GM18909 (cell line): ENCODE measurements around the gene ZCCHC10.

Experiments used
- ATAC-seq: cut with Tn5 transposase; IDR thresholded peaks from one replicate; pipeline ENCODE4 v1.9.1; 2021; ENCODE audit warnings: mild to moderate bottlenecking; ENCODE audit not compliant: unreplicated experiment, poor library complexity

Gene ZCCHC10

DNA sequence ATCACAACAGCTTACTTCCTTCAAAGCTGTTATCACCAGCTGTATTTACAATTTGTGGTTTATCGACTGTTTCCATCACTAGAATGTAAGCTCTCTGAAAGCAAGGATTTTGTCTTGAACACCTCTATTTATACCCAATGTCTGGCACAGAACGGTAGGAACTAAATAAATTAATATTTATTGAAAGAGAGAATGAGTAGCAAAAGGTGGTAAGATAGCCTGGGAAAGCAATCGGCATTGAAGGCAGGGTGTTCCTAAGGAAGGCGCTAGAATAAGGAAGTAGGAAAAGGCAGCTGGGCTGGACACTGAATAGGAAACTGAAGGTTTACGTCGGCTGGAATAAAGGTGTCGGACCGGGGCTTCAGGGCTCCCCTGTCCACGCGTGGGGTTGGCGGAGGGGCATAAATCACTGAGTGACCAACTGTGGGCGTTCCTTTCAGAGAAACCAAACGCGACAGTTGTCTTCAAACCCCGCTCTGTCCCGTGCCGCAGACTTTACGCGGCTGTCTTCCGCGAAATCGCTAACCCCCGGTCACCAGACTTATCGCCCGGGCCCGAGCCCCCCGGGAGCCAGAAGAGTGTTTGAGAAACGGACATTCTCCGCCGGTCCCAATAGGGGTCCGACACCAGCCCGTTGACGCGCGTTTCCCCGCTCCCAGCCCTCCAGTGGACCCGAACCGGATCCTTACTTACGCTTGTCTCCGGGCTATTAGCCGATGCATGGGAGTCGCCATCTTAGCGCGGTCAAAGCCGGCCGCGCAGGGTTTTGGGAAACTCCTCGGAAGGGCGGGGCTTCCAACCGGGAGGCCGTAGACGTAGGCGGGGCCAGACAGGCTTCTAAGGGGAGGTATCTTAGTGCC lies at the start of gene ZCCHC10:
Gene ZCCHC10 (minus strand): TSS at position 746 of the 860 bp plus-strand sequence. CDS start 12 bp downstream, at position 734.
- ATAC-seq, result peak; percentile 97

DNA sequence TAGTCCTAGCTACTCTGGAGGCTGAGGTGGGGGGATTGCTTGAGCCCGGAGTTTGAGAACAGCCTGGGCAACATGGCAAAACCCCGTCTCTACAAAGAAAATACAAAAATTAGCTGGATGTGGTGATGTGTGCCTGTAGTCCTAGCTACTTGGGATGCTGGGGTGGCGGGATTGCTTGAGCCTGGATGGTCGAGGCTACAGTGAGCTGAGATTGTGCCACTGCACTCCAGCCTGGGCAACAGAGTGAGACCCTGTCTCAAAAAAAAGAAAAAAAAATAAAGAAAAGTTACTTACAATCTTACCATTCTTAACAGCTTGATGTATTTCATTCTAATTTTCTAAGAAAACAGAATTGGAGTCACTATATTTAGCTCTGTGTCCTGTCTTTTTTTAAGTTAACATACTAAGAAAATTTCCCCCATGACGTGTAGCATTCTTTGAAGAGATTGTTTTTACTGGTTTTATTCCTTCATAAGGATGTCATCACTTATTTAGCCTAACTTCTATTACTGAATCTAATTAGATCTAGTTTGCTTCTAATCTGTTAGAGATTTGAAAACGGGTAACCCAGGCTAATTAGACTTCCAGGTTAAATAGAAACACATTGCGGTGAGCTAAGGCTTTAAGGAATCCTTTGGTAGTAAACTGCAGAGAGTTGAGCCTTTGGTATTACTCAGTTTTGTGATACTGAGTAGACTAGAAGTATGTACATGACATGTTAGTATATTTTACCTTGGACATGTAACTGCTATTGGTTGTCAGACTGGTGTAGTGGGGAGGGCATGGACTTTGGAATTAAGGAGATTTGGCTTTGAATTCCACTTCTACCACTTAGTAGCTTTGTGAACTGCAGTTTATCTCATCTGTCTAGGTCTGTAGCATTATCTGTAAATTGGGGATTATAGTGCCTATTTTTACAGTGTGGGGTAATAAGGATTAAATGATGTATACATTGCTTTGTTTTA lies 49.5 kb upstream of the ZCCHC10 start:
- no peak for ATAC-seq

DNA sequence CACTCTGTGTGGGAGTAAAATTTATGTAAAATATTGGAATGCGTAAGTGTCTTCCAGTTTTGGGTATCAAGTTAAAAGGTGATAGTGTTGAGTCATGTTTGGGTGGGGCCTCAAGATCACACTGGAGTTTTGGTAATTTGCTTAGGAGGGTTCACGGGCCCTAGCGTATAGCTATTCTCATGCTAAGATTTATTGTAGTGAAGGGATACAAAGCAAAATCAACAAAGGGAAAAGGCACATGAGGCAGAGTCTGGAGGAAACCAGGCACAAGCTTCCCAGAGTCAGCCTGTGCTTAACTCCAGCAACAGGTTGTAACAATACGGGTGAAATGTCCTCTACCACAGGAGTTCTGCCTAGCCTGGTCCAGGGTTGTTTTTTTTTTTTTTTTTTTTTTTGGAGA lies 45.7 kb upstream of the ZCCHC10 start:
- ATAC-seq, result no peak

DNA sequence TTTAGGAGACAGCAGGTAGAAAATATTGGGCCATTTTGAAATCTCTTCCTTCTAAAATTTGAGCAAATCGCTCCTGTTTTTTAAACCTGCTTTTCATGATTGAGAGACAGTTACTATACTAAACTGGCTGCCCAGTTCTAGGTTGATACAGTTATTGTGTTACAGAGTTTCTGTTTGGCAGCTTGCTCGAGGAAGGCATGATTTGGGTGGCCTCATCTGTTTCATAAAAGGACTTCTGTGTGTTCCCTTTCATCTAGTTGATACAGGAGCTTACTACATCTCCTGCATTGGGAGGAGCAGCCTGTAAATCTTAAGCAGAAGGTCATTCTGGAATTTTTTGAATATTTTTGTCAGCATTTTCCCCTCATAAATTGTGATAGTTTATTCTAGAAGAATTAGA lies 39.7 kb upstream of the ZCCHC10 start:
- ATAC-seq, result no peak

DNA sequence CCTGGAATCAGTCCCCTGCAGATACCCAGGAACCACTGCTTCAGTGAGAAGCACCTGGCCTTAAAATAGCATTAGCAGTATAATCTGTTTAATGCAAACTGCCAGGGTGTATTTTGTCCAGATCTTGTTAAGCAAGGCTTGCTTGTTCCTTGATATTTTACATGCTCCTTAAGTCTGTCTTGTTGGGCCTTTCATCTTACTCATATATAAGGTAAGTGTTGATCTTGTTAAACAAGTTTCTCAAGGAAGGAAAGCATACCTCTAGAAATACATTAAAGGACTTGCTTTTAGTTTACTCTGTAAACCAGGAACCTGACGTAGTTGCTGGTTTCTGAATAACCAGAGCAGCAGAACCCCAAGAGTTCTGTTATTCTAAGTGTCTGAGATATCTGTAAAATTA lies 39.1 kb upstream of the ZCCHC10 start:
- ATAC-seq, result no peak

DNA sequence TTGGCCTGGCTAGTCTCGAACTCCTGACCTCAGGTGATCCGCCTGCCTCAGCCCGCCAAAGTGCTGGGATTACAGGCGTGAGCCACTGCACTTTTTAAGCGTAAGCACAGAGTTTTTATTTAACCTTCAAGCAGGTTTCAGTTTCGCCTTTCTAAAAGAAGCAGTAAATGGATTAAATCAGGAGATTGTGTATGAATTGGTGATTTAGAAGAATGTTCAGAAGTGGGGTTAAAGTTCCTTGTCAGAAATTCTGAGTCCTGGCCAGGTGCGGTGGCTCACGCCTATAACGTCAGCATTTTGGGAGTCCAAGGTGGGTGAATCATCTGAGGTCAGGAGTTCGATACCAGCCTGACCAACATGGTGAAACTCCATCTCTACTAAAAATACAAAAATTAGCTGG lies 37.6 kb upstream of the ZCCHC10 start:
- ATAC-seq, result no peak

DNA sequence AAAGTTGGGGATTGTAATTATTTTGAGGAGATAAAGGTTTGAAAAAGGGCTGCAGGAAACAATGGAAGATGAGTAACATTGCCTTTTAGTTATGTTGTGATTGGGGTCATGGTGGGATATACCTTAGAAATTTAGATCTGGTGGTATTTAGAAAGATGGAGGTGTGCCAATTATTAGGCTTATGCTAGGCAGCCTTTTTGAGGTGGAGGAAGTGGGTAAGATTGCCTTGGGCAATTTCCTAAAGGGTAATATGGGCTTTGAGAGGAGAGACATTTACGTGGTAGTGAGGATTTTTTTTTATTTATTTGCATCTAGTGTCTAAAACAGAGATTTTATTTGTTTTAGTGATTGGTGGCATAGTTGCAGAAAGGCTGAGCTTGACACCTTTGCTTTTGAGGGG lies 35.9 kb upstream of the ZCCHC10 start:
- no peak for ATAC-seq

DNA sequence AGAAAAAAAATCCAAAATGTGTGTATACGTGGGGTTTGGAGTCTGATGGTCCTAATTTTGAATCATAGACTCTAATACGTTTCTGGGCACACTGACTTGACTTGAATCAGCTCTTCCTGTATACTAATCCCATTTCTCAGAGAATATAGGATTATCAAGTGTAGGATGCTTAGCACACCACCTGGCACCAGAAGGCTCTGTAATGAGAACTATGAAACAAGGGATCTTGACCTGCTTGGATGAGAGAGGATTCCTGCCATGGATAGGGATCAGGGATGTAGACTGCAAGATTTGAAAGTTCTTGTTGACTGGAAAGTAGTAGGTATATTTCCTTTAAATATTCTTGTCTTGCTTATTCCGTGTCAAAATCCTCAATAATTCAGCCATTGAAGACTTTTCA lies 33.3 kb upstream of the ZCCHC10 start:
- ATAC-seq, result no peak

DNA sequence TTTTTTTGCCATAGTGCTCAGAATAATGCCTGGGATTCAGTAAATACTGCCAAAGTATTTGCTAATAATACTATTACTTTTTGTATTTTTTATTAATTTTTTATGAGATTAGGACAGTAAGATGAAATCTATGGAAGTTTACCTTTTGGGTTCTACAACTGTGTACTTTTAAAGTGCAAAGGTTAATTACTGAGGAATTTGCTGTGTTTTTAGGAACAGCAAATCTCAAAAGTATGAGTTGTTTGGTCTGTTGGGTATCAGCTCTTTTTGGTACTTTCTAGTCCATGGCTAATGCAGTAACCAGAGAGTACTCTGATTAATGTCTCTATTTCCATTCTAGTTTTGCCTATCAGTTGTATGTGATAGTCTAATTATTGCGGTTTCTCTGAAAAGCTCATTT lies 30.5 kb upstream of the ZCCHC10 start:
- ATAC-seq, result no peak

DNA sequence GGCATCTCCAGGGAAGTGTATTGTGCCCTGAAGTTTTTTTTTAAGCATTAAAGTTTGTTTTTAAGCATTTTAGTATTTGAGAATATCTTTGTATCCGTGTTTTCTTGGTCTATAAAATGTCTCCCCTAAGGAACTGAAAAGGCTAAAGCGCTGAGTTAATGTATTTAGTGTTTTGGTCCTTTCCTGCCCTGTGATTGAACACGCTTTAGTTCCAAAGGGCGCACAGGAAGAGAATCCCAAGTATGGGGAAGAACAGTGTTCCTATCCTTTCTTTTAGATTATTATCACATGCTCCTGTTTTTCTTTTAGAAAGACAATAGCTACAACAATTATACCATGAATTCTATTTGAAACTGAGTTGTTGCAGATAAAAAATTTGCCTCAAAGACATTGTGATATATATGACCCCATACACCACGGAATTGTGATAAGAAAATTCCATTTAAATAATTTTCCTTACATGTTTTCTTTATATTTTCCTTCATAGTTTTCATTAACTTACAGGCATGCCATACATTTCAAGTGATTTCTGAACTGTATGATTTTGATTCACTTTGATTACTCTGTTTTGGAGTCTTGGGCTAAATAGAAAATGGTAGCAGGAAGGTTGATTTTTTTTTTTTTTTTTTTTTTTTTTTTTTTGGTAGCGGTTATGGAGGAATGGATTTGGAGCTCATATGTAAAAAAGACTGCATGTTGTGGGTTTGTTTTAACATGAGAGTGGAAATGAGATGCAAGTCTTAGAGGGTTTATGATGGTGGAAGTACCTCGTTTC lies 28.5 kb upstream of the ZCCHC10 start:
- ATAC-seq, result no peak

DNA sequence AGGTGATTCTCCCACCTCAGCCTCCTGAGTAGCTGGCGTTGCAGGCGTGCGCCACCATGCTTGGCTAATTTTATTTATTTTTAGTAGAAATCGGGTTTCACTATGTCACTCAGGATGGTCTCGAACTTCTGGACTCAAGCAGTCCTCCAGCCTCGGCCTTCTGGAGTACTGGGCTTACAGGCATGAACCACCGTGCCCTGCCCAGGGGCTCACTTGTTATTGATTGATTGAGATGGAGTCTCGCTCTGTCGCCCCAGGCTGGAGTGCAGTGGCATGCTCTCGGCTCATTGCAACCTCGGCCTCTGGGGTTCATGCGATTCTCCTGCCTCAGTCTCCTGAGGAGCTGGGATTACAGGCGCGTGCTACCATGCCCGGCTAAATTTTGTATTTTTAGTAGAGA lies 27.1 kb upstream of the ZCCHC10 start:
- no peak for ATAC-seq

DNA sequence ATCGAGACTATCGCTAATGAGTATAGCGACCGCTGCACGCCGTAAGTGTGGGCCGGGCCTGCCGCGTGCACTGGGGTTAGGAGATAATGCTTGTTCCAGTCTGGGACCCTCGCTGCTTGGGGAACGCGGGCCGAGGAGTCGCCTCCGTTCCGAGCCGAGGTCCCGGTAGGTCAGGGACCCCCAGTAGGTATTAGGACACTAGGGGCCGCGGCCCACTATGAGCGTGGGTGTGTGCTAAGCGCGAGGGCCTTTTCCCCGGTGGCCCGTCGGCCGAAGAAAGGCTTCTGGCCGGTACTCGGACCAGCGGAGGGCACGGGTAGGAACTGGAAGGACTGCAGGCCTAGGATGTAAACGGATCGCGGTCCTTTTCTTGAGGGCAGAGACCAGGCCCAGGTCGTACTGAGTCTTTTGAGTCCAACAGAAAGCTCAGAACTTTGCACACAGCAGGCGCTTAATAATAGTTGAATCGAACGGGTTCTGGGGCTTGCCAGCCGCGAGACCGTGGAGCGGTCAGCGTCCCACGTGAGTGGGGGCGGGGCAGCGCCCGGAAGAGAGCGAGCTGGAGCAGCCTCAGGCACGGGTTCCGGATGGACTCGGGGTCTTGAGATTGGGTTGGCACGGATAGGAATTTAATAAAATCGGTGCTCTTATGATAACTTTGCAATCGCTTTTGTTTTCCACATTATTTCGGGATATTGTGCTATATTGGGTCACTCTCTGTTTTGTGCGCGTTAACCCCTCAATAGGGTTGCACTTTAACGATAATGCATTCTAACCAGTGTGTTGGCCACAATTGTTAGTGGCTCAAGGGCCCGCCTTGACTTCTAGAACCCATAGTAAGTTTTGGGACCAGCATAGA lies 26.2 kb upstream of the ZCCHC10 start:
- peak; percentile 34 for ATAC-seq

DNA sequence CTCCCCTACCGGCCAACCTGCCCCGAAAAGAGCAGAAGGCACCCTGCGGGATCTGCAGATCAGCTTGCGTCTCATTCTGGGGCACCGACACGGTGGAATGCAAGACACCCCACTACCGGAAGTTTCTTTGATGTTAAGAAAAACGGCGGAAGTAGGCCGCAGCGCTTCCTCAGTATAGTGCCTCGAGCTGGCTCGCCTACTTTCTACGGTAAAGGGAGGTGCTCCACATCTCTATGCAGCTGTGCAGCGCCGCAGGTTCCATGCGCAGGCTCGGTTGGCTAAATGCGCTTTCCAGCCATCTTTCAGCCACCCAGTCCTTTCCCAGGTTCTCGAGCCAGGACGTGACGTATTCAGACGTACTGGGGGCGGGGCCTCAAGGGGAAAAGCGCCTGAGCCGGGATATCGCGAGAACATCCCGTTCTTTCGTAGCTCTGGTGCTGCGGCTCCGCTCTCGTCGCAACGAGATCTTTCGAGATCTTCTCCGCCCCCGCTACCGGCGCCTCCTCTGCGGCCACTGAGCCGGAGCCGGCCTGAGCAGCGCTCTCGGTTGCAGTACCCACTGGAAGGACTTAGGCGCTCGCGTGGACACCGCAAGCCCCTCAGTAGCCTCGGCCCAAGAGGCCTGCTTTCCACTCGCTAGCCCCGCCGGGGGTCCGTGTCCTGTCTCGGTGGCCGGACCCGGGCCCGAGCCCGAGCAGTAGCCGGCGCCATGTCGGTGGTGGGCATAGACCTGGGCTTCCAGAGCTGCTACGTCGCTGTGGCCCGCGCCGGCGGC lies 25.4 kb upstream of the ZCCHC10 start, which contains the start of gene HSPA4:
Gene HSPA4 (plus strand): TSS at position 472 of the 775 bp plus-strand sequence. CDS start 238 bp downstream, at position 710.
- peak; percentile 89 for ATAC-seq

DNA sequence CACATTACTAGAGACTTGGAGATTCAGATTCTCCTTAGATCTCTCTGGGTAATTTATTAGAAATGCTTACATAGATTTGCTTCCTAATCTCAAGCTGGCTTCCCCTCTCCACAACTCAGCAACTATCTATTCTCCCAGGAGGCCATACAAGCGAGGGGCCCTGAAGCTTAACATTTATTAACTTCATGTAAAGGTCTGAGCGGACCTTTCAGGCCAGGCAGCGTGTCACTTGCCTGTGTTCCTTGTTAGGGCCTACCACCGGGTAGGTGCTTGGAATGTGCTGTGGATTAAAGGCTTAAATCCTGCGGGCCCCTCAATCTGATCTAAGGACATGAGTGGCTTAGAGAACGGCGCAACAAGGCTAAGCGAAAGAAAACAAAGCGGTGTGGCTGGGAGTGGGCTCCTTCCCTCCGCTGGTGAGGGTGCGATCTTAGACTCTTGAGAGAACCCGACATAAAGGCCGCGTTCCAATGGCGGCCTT lies 24.8 kb upstream of the ZCCHC10 start:
- ATAC-seq, result no peak

DNA sequence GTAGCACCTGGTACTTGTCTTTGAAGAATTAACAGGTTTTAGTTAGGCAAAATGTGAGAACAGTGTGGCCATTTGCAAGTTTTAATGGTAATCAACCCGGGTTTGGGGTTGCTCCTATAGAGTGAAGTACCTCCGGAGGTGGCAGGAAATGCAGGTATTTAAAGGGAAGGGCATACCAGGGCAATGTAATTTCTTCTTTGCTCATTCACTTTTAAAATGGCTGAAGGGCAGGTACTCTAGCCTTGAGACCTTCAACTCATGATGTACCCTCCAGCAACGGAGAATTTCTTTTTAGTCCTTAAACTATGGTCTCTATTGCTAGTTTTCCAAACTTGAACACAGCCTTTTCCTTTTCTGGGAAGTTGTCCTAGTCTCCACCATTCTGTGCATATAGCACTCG lies 24.2 kb upstream of the ZCCHC10 start:
- no peak for ATAC-seq

DNA sequence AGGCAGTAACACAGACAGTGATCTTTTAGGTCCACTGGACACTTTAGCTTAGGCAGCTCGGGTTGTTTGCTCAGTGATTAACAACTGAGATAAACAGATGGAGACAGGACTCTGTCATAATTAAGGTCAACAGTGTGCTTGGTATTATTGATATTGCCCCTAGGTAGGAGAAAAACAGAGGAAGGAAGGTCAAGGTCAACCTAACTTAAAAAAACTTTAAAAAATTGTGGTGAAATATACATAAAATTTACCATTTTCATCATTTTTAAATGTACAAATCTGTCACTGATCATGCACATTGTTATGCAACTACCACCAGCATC lies 23.3 kb upstream of the ZCCHC10 start:
- ATAC-seq, result no peak

DNA sequence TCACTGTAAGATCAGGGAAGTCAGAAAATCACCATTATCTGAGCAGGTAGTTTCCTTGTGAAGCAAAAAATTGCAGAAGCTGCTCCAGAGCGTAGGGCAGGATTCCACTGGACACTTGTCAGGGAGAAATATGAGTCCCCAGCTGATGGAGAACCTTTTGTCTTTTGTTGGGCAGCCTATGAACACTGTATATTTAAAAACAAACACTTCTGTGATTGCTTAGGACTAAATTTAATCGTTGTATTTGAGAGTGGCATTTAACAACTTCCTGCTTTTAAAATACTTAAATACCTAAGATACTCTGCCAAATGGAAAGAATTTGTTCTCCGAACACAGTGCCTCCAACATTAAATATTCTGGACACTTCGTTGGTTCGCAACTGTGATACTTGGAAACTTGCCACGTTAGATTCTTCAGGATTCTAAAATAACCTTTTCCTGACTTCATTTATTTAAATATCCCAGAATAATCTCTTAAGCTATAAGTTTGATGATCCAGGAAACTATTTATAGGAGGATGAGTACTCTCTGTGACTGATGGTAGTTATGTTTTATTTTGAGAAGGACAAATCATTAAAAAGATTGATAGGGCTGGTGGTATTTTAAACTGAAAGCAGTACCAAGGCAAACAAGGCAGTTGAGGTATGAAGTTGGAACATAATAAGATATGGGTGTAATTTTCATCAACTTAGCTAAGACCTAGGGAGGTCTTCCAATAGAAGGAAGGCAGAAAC lies 22.8 kb upstream of the ZCCHC10 start:
- no peak for ATAC-seq

DNA sequence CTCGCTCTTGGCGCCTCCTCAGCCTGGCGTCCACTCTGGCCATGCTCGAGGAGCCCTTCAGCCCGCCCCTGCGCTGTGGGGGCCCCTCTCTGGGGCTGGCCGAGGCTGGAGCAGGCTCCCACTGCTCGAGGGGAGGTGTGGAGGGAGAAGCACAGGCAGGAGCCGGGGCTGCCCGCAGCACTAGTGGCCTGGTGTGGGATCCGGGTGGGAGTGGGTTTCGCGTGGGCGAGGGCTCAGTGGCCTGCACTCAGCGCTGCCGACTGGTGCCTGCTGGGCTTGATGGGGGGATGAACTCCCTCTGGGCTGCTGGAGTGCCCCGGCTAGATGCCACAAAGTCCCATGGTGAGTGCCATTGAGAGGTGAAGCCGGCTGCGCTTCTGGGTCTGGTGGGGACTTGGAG lies 21.1 kb upstream of the ZCCHC10 start:
- no peak for ATAC-seq
